NCI-H1694 treated with DMSO at 0.1 percent for 48 hours (cell line): ENCODE results near the gene DMD.
"Not testable (repeated sequence)": the region's sequence is repeated elsewhere in the genome, so short reads cannot be mapped to it uniquely, and the experiment has no call there.

ENCODE experiments used
- DNase-seq: peaks from one replicate; lab custom pipeline; 2025; lab: John Stamatoyannopoulos, UW

The DMD gene

GRCh38 chrX:32852203-32852602, 359.1 kb downstream of the DMD start:
- no peak for DNase-seq

DNA sequence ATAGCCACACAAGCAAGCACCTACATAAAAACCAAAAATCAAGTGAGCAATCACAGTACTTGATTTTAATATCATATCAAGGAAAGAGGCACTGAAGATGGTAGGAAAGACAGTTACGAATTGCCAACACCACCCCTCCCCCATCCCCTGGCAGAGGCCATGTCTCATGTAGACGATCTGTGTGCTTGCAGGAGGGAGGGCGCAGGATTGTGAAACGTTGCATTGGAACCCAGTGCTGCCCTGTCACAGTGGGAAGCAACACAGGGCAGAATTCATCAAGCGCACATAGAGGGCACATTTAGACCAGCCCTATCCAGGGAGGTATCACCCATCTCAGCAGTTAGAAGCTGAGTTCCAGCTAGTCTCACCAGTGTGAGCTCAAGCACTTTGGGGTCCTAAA, 359.8 kb downstream of the DMD start:
- DNase-seq, result no peak

DNA sequence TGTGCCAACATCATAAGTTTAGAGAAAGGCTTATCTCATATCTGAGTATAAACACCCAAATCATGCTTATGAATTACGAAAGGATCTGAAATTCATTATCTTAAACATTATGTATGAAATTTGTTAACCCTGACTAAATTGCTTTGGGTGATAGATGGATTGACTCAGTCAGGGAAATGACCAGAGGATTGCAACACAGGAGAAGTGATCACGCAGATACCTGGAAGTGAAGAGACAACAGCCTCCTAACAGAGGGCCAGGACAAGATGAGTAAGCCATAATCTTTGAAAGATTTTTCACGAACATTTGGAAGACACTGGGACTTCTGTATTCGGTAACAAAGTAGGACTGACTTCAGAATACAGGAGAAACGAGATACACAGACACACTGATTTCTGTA, 363.4 kb downstream of the DMD start:
- DNase-seq, result no peak

- DNase-seq, result no peak
Observed at GRCh38 chrX:32842053-32842452, 369.3 kb downstream of the DMD start.

- DNase-seq, result no peak
Observed at GRCh38 chrX:32839781-32840180, 371.6 kb downstream of the DMD start.

DNA sequence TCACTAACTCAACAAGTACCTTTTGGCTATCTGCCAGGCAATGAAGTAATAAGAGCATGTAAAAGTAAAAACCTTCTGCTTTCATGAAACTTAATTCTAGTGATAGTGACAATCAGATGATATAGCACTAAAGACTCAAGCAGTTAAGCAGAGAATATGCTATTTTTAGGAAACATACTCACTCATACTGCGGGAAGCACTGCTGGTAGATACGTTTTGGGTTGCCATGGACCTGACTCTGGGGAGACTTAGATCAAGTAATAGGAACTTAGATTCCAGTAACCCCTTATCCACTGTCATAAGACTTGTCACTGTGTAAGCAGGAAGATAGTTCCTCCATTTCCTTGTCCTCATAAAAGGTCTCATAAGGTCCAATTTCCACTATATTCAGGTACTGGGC, 386.3 kb downstream of the DMD start:
- DNase-seq, result no peak

- no peak for DNase-seq
Observed at GRCh38 chrX:32804034-32804433, 407.3 kb downstream of the DMD start.

DNA sequence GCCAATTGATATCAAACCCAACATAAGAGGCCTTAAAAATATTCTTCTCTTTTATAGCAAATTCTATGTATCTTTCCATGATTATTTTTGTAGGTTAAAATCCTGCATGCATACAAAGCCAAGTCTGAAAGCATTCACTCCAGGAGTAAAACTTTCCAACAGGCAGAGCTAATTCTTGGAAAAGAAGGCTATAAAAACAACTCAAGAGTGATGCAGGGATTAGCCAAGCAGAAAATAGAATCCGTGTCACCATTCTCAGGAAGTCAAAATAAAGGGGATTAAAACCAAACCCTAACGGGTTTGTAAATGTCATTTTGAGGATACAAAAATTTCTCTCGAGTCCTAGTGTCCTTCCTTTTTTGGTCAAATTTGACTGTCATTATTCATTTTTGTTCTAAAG, 412.4 kb downstream of the DMD start:
- DNase-seq, result no peak

- DNase-seq, result no peak
Observed at GRCh38 chrX:32788936-32789335, 422.4 kb downstream of the DMD start.

GRCh38 chrX:32780109-32780508, 431.2 kb downstream of the DMD start:
- DNase-seq, result no peak

- DNase-seq, result no peak
Observed at GRCh38 chrX:32778965-32779364, 432.4 kb downstream of the DMD start.

DNA sequence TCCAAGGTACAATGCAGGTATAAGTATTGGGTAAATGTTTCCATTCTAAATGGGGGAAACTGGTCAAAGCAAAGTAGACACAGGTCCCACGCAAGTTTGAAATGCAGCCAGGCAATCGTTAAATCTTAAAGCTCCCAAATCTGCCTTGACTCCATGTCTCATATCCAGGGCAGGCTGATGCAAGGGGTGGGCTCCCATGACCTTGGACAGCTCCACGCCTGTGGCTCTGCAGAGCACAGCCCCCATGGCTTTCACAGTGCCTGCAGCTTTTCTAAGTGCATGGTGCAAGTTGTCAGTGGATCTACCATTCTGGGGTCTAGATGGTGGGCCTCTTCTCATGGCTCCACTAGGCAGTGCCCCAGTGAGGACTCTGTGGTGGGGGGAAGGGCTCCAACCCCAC, 436.4 kb downstream of the DMD start:
- no peak for DNase-seq

- no peak for DNase-seq
Observed at GRCh38 chrX:32749070-32749469, 462.3 kb downstream of the DMD start.

DNA sequence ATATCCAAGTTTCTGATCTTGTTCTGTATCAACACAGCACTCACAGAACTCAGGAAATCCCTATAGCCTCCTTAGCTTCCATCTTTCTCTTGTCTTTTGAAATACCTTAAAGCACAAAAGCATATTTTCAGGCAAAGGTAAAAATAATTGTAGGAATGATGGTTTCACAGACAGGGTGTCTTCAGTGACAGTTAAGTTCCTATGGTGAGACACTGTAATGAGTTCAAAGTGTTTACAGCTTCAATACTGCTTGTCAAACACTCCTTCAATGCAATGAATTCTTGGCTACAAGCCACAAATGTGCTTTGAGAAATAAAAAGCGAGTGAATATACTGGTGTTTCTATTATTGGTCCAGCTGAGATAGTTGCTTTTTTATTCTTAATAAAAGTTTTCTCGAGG, 466.0 kb downstream of the DMD start:
- no peak for DNase-seq

DNA sequence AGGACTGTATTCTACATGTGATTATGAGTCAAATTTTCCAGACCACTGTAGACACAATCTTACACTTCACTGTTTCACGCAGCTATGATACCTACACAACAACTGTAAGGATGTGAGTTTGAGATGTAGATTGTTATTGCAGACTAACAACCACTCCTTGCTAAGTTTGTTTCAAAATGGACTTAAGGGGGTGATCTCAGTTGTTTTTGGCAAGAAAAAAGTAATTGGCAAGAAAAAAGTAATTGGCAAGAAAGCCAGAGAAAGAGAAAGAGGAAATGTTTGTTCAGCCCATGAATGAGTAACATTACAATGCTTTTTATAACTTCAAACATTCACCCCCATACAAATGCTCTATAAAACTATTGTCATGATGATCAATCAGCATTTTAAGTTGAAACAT, 466.4 kb downstream of the DMD start:
- DNase-seq, result no peak

- DNase-seq, result no peak
Observed at GRCh38 chrX:32741910-32742309, 469.4 kb downstream of the DMD start.

DNA sequence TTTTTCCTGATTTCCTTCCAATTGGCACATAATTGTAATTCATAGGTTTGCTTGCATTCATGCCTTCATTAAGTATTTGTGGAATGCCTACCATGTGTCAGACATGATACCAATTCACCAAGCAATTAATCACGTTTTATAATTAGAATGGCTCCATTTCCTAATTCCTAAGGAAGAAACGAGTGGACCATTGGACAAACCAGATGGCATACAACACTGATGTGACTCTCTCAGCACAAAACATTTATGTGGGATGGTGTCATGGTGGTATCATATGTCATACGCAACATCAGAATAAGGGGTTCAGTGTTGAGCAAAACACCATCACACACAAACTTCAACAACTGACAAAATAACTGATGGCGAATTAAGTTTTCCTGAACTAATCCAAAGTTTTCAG, 502.8 kb downstream of the DMD start:
- no peak for DNase-seq

DNA sequence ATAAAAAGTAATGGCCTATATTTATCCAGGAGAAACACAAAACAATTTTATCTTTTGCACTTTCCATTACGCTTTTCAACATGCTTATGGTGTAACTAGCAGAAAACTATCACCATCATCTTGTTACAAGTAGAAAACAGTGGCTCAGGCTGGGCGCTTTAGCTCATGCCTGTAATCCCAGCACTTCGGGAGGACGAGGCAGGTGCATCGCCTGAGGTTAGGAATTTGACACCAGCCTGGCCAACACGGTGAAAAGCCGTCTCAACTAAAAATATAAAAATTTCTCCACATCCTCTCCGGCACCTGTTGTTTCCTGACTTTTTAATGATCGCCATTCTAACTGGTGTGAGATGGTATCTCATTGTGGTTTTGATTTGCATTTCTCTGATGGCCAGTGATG, 506.0 kb downstream of the DMD start:
- DNase-seq, result not testable (repeated sequence)

DNA sequence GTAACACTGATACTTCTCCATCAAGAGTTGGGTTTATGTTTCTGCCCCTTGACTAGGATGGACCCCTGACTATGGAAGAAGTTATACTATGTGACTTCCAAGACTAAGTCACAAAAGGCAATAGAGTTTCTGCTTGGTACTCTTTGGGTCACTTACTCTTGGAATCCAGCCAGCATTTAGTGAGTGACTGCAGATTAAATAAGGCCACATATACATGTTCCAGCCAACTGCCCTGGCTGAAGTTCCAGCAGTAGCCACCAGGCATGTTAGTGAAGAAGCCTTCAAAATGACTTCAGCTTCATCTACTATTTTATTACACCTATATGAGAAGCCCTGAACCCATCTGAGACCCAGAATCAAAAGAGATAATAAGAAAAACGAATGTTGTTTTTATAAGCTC, 524.0 kb downstream of the DMD start:
- no peak for DNase-seq

DNA sequence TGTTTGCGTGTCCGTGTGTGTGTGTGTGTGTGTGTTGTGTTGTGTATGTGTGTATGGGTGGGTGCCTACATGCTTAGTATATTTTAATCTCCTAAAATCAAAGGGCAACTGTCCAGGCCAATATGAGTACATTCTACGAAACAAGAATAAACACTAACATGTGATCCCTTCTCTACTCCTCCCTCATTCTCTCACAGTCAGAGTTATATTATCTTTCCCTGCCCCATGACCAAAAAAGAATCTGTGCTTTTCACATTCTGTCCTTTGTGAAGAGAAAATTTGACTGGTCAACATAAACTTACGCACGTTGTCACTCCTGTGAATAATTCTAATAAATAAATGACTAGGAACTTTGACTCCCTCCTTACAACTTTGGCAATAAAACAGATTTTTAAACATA, 532.9 kb downstream of the DMD start:
- no peak for DNase-seq

DNA sequence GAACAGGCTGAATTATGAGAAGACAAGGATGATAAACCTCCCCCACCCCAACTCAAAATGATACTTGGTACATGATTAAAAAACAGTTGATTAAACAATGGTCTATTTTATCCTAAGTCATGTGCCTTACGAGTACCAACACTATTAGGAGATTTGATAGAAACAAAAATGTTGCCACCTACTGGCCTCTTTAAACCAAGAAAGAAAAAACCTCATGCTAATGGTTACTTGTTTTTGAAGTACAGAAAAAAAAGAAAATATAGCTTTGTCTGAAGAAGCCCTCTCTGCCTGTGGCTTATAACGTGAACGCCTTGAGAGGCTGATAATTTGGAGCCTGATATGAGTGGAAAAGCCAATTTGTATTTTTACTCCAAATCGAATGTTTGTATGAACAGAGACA, 538.2 kb downstream of the DMD start:
- no peak for DNase-seq

GRCh38 chrX:32662516-32662915, 548.8 kb downstream of the DMD start:
- no peak for DNase-seq

DNA sequence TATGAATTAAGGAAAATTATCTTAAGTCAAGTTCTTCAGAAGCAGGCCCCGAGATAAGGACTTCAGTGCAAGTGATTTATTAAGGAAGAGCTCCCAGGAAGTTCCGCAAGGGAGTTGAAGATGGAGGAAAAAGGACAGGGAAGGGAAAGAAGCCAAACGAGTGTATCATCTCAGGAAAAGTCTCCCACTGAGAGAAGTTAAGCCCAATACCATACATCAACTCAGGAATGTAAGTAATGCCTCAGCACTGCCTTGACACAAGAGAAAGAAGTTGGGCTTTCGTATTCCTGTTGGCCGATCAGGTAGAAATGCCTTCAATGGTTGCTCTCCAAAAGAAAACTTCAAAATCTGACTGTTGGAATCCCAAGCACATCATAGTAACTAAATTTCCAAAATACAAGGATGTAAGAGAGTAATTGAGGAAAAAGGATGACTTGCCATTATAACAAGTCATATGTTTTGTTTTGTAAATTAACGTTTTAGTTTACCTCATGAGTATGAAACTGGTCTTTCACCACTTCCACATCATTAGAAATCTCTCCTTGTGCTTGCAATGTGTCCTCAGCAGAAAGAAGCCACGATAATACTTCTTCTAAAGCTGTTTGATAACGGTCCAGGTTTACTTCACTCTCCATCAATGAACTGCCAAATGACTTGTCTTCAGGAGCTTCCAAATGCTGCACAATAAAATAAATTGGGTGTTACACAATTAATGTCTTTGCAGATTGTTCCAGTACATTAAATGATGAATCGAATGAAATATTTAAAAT, 566.7 kb downstream of the DMD start:
- DNase-seq, result no peak

DNA sequence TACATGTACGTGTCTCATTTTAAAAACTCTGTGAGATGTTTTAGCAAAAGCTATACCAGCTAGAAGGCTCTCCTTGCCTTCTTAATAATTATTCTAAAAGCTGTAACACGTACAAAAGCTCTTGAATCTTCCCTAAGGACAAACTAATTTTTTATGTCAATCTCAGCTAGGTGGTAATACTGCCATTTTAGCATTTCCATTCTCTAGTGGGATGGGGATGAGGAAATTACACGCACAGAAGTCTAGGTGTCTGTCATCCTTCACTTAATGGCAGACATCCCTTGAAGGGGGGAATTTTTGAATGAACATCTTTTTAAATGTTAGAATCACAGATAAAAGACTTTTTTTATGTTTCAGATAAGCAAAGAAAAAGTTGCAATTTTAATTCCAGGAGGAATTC, 569.1 kb downstream of the DMD start:
- no peak for DNase-seq

DNA sequence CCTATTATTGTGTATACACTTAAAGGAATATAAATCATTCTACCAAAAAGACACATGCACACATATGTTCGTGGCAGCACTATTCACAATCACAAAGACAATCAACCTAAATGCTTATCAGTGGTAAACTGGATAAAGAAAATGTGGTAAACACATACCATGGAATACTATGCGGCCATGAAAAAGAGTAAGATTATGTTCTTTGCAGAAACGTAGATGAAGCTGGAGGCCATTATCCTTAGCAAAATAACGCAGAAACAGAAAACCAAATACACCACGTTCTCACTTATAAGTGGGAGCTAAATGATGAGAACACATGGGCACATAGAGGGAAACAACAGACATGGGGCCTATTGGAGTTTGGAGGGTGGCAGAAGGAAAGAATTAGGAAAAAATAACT, 593.2 kb downstream of the DMD start:
- DNase-seq, result no peak
